NCI-H446 treated with DMSO at 0.1 percent for 48 hours (cell line): ENCODE results near the gene LAMP5.

Experiments
- DNase-seq: peaks from one replicate; lab custom pipeline; 2025; lab: John Stamatoyannopoulos, UW

The LAMP5 gene

GRCh38 chr20:9535449-9535848, 21.1 kb downstream of the LAMP5 start:
- no peak for DNase-seq

- DNase-seq, result no peak
Measured at GRCh38 chr20:9543214-9543613, 28.8 kb downstream of the LAMP5 start.

DNA sequence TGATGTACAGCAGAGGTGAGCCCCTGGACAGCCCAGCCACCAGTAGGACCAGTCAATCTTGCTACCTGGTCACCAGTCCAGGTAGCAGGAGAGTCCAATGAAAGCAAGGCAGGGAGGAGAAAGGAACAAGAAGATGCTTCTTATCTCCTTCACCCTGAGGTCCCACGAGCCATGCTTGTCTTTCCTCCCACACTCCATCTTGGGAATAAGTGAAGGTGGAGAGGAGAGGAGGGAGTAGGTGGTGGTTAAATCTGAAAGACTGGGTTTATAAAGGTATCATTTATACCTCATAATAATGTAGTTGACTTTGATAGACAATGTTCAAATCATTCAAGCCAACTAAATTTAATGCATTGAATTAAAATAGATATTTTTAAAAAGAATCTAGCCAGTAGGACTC, 35.9 kb downstream of the LAMP5 start:
- DNase-seq, result no peak

DNA sequence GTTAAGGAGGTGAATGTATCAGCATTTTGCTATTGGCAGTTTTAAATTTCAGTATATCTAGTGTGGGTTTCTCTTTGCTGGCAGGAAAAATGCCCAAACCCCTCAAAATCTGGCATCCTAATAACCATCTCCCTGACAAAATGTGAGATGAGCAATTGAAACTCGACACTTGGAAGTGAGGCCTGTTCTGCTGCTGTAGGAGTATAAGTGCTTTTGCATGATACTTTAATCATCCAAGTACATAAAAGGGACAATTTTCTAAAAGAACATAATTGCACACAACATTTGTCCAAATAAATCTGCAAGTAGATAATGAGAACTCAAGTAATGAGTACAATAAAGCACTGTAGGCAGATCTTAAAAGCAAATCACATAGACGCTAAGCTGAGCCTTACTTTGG, 36.5 kb downstream of the LAMP5 start:
- no peak for DNase-seq

- DNase-seq, result no peak
Measured at GRCh38 chr20:9551808-9552550, 37.6 kb downstream of the LAMP5 start.

DNA sequence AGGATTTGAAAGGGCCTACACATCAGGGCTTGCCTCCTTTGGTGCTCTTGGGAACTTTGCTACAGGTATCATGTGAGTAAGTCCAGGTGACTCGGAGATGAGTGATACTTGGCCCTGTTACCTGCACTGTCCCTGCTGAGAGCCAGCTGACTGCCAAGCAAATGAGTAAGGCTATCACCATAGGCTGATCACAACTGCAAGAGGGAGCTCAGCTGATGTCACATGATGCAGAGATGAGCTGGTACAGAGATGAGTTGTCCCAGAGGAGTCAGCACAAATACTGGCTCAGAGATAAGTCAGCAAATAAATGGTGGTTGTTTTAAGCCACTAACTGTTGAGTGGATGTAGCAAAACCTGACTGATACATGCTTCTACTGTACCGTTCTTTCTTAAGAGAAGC, 41.4 kb downstream of the LAMP5 start:
- no peak for DNase-seq

DNA sequence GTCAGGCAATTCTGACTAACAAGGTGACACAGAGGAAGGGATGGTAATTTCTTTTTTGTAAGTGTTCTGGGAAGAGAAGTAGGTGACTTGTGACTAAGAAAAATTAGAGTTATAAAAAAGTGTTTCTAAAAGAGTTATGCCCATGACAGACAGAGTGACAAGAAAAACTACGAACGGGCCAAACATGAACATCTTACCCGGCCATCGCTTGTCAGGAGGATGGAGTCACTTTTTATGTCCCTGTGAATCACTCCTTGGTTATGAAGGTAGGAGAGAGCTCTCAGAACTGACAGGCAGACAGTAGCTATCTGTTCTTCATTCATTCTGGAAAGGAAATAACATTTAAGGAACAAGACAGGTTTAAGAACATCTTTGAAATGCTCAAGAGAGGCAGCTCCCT, 43.0 kb downstream of the LAMP5 start:
- DNase-seq, result no peak

- no peak for DNase-seq
Measured at GRCh38 chr20:9565910-9566550, 51.6 kb downstream of the LAMP5 start.

DNA sequence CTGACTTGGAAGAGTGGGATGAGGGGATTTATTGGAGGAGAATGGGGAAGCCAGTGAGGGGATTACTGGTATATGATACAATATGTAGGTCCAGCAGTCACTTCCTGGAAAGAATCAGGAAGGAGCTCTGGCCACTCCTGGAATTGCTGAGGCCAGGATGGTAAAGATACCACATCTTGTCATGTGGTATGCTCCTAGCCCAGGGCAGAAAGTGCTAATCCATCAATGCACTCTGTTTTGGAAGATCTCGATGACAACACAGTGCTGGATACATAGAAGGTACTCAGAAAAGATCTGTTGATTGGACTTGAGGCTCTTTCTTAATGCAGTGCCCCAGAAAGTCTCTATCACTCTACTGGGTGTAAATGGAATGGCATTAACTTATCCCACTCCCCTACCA, 52.6 kb downstream of the LAMP5 start:
- DNase-seq, result no peak

- DNase-seq, result no peak
Measured at GRCh38 chr20:9570612-9571011, 56.2 kb downstream of the LAMP5 start.

DNA sequence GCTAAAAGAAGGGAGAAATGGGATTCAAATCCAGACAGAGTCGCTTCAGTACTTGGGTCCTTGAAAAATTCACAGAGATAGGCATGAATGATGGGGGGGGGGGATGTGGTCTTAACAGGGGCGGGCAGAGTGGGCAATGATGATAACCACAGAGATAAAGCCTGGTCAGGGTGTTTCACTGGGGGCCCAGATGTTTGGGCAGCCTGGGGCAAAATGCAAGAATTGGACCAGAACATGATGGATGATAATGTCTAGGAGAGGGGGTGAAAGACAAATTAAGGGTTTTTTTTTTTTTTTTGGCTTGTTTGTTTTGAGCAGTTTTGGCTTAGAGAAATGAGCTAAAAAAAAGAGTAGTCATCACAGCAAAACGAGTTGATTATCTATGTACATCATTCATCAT, 57.4 kb downstream of the LAMP5 start:
- no peak for DNase-seq

GRCh38 chr20:9572670-9573069, 58.3 kb downstream of the LAMP5 start:
- no peak for DNase-seq

DNA sequence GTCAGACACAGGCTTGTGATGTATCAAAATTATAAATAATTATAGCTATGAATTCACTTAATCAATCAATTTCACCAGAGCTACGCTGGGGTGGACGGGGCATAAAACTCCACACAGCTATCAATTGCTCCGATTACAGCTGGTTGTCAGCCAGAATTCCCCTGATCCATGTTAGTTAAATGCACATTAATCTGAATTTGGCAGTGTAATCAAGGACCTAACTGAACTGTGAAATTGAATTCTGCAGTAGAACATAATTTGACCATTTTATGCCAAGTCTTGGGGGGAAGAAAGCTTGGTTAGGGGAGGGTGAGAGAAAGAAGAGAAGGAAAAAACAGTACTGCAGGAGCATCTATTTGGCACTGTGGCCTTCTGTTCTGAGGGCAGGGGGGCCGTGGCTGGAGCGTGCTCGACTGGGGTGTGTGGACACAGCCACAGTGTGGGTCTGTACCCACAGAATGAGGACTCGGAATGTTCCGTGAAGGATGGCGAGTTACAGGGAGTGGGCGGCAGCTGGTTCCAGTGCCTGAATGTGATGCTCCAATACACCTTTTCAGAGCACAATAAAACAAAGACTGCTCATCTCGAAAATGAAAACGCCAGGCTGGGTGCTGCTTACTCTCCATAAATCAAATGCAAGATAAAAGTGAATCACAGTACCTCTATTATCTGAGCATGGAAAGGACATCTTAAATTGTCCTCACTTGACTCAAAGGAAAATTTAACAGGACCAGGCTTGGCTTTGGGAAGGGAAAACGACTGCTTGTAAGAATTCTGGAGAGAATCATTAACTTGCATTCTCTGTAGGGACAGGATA, 59.2 kb downstream of the LAMP5 start:
- peak; percentile 91 for DNase-seq

DNA sequence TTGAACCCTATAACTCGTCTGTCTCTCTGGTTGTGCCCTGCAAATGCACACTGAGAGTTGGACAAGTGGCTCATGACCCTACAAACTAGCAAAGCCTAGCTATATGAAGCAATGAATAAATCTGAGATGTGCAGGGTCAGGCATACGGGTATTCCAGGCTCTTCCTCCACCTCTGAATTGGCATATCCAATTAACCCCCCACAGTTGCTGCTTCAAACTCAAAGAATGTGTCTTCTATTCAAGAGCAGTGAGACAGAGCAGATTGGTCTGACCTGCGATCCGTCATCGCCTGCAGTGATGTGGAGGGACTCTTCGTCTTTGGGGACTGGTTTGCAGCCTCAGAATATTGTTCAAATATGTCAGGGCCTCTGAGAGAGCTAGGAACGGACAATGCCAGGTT, 59.8 kb downstream of the LAMP5 start:
- DNase-seq, result peak; percentile 67

- DNase-seq, result no peak
Measured at GRCh38 chr20:9574776-9575175, 60.4 kb downstream of the LAMP5 start.

- no peak for DNase-seq
Measured at GRCh38 chr20:9575836-9576235, 61.4 kb downstream of the LAMP5 start.

DNA sequence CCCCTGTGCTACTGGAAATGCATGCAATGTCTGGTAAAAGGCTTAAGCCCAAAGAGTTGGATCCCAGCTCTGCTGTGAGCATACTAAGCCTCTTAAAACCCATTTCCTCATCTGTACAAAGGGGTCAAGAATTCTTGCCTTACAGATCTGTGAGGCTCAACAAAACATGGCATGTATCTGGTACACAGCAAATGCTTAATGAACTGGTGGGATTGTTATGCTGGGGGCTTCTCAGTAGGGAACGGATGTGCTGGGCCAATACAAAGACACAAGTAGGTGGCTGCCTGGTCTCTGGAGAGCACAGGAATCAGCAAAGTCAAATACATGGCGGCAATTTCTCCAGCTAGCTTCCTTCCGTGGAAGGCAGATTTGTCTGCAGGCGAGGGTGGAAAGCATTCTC, 62.3 kb downstream of the LAMP5 start:
- DNase-seq, result no peak

- DNase-seq, result no peak
Measured at GRCh38 chr20:9577397-9577796, 63.0 kb downstream of the LAMP5 start.

- no peak for DNase-seq
Measured at GRCh38 chr20:9578594-9578993, 64.2 kb downstream of the LAMP5 start.
